GM12878 (cell line): Measurements from ENCODE around the gene SAYSD1. TPM values are rescaled to one million over a fixed set of nuclear protein-coding genes. Genes with fewer than 3 reads are reported as not detected.

ENCODE experiments used
- ATAC-seq: fragments of 200-7000 bp; cut with Tn5 transposase; 3 replicates; pipeline ENCODE4 v1.9.1; 2020; ENCODE audit warnings: mild to moderate bottlenecking, moderate library complexity
- BruUV-seq: library from RNA; stranded (reverse); fragments of 400-500 nt; replicated peaks from 2 replicates; lab custom pipeline; 2021; lab: Mats Ljungman, UMichigan
- CTCF ChIA-PET: fragments of 300-600 bp; sonication (Branson Sonifier 250); formaldehyde crosslinking; extraction: SDS; loops from one replicate; lab custom pipeline; 2021; ENCODE audit warnings: inconsistent platforms; lab: Yijun Ruan, JAX
- POLR2A ChIA-PET: fragments of 350-600 bp; formaldehyde crosslinking; extraction: SDS; loops from one replicate; lab custom pipeline; 2021; ENCODE audit warnings: inconsistent platforms; lab: Charles Lee
- RAD21 ChIA-PET: fragments of 300-600 bp; sonication (Branson Sonifier 250); formaldehyde crosslinking; loops from one replicate; lab custom pipeline; 2023; ENCODE audit warnings: antibody characterized with exemption; ENCODE audit not compliant: unreplicated experiment; lab: Charles Lee
- SMC1A ChIA-PET: fragments of 300-600 bp; sonication (Branson Sonifier 250); formaldehyde crosslinking; loops from one replicate; lab custom pipeline; 2023; ENCODE audit not compliant: unreplicated experiment, uncharacterized antibody; lab: Charles Lee
- DNase-seq: peaks from one replicate; pipeline ENCODE4 v3.0.0-alpha.2; 2011; ENCODE audit warnings: low read depth, low spot score
- FAIRE-seq: peaks from 3 replicates; lab custom pipeline; 2011; peaks lifted over from hg19 to GRCh38; lab: Jason Lieb, UNC
- H2AFZ ChIP-seq: 2 replicates; pipeline ENCODE4 v1.6.0; 2011; ENCODE audit warnings: low read depth, low read length, control low read depth; ENCODE audit not compliant: control insufficient read depth
- H3K27ac ChIP-seq: 2 replicates; pipeline ENCODE4 v1.5.1; 2011; ENCODE audit warnings: control low read depth; ENCODE audit not compliant: control insufficient read depth, insufficient read depth
- H3K27me3 ChIP-seq, 2 experiments: replicated peaks in 1 of 2; 2 replicates each; pipeline versions ENCODE4 v1.6.0 to v1.6.1; 2011; ENCODE audit warnings: low read length in 1 of 2; ENCODE audit not compliant: control insufficient read depth in 2 of 2, insufficient read depth in 2 of 2
- H3K36me3 ChIP-seq, 2 experiments: 2 replicates each; pipeline ENCODE4 v1.5.1; 2011; ENCODE audit warnings: low read length in 1 of 2; ENCODE audit not compliant: control insufficient read depth in 2 of 2, insufficient read depth in 2 of 2
- H3K4me1 ChIP-seq: 2 replicates; pipeline ENCODE4 v1.6.1; 2011; ENCODE audit warnings: mild to moderate bottlenecking, low read length, moderate library complexity, mixed read lengths; ENCODE audit not compliant: control insufficient read depth, insufficient read depth
- H3K4me2 ChIP-seq: 2 replicates; pipeline ENCODE4 v1.6.0; 2011; ENCODE audit warnings: control low read depth; ENCODE audit not compliant: control insufficient read depth, insufficient read depth
- H3K4me3 ChIP-seq: fragments of 200-600 bp; sonication (generic); 2 replicates; pipeline ENCODE4 v1.5.1; 2016
- H3K79me2 ChIP-seq: 2 replicates; pipeline ENCODE4 v1.6.0; 2011; ENCODE audit warnings: low read length; ENCODE audit not compliant: control insufficient read depth, insufficient read depth
- H3K9ac ChIP-seq: 2 replicates; pipeline ENCODE4 v1.8.0; 2011; ENCODE audit warnings: low read length, control low read depth, mixed read lengths; ENCODE audit not compliant: control insufficient read depth, insufficient read depth
- H3K9me3 ChIP-seq: replicated peaks from 3 replicates; pipeline ENCODE4 v1.5.1; 2011; ENCODE audit warnings: mild to moderate bottlenecking, low read length; ENCODE audit not compliant: control insufficient read depth, insufficient read depth
- H4K20me1 ChIP-seq: 2 replicates; pipeline ENCODE4 v1.6.0; 2011; ENCODE audit not compliant: control insufficient read depth, insufficient read depth
- ATF7 ChIP-seq: fragments of 450-650 bp; IDR thresholded peaks from 2 replicates; pipeline ENCODE4 v1.6.1; 2016; ENCODE audit warnings: low read depth, mild to moderate bottlenecking
- CHD4 ChIP-seq: fragments of 200-600 bp; sonication (generic); IDR thresholded peaks from 2 replicates; pipeline ENCODE4 v1.6.1; 2016; ENCODE audit warnings: mild to moderate bottlenecking
- ETV6 ChIP-seq, 2 experiments: fragments of 450-650 bp in 1 of 2; IDR thresholded peaks in 1 of 2; conservative IDR thresholded peaks in 1 of 2; 2 replicates each; pipeline ENCODE4 v1.6.1; 2014; ENCODE audit warnings: antibody characterized with exemption in 1 of 2, borderline replicate concordance in 1 of 2, low read depth in 1 of 2, mild to moderate bottlenecking in 1 of 2, moderate library complexity in 1 of 2
- IRF3 ChIP-seq: fragments of 450-650 bp; IDR thresholded peaks from 2 replicates; pipeline ENCODE4 v1.6.1; 2014; ENCODE audit warnings: mild to moderate bottlenecking
- LARP7 ChIP-seq: fragments of 450-650 bp; IDR thresholded peaks from 2 replicates; pipeline ENCODE4 v1.6.1; 2017; ENCODE audit warnings: mild to moderate bottlenecking
- MTA3 ChIP-seq: IDR thresholded peaks from 2 replicates; pipeline ENCODE4 v1.6.1; 2012; ENCODE audit warnings: low read length, inconsistent platforms, borderline replicate concordance
- MYB ChIP-seq: fragments of 150-350 bp; IDR thresholded peaks from 2 replicates; pipeline ENCODE4 v1.6.1; 2014; ENCODE audit warnings: mild to moderate bottlenecking, low read depth, low read length, borderline replicate concordance
- PBX3 ChIP-seq: IDR thresholded peaks from 2 replicates; pipeline ENCODE4 v1.6.1; 2011; ENCODE audit warnings: mild to moderate bottlenecking, low read depth, low read length, moderate library complexity; ENCODE audit not compliant: insufficient replicate concordance
- POU2F2 ChIP-seq: IDR thresholded peaks from 3 replicates; pipeline ENCODE4 v1.6.1; 2011; ENCODE audit warnings: low read depth, mild to moderate bottlenecking, low read length, borderline replicate concordance
- SUZ12 ChIP-seq: fragments of 200-600 bp; sonication (generic); IDR thresholded peaks from one replicate; pipeline ENCODE4 v1.6.1; 2018; ENCODE audit warnings: antibody characterized with exemption, mild to moderate bottlenecking; ENCODE audit not compliant: unreplicated experiment
- USF2 ChIP-seq: IDR thresholded peaks from 2 replicates; pipeline ENCODE4 v1.6.1; 2011; ENCODE audit warnings: low read depth, low read length, improper control_type of control experiment, borderline replicate concordance
- ZBTB40 ChIP-seq: fragments of 450-650 bp; IDR thresholded peaks from 2 replicates; pipeline ENCODE4 v1.6.1; 2016; ENCODE audit warnings: mild to moderate bottlenecking, moderate library complexity, borderline replicate concordance
- ZNF24 ChIP-seq: fragments of 450-650 bp; IDR thresholded peaks from 2 replicates; pipeline ENCODE4 v1.6.1; 2017; ENCODE audit warnings: antibody characterized with exemption, mild to moderate bottlenecking
- ZNF274 ChIP-seq: IDR thresholded peaks from one replicate; pipeline ENCODE4 v1.8.0; 2011; ENCODE audit not compliant: insufficient read length, insufficient read depth
- WGBS: methylation state at CpG from one replicate; pipeline ENCODE4 v1.1.6; 2016; ENCODE audit warnings: low lambda C conversion rate; ENCODE audit not compliant: insufficient replicate concordance, insufficient coverage; ENCODE audit errors: missing lambda C conversion rate; 5-methylcytosine and 5-hydroxymethylcytosine counted together
- in situ Hi-C: fragments of 300-500 bp; cut with MboI; formaldehyde crosslinking; loops from 9 replicates; pipeline ENCODE4 v1.14.3; 2018; ENCODE audit warnings: mixed read lengths
- intact Hi-C: fragments of 100-400 bp; cut with micrococcal nuclease; formaldehyde crosslinking; loops from one replicate; pipeline ENCODE4 v1.14.2; 2022; ENCODE audit not compliant: unreplicated experiment
- polyA plus RNA-seq, 11 experiments: library from polyadenylated mRNA; depleted of rRNA in 4 of 11; unstranded in 6 of 11; stranded (reverse) in 5 of 11; fragments of >200 nt; fragmentation: Nextera tagmentation in 4 of 11; fragmentation: Illumina TruSeq in 1 of 11; extraction: Ambion mirVana in 4 of 11; extraction: Trizol in 1 of 11; gene quantifications; 1 replicate in 1 of 11; 2 replicates in 10 of 11; pipeline versions ENCODE4 v1.2.1 to v1.2.3, GENCODE V29; 2011 to 2016; ENCODE audit warnings: inconsistent platforms in 2 of 11, missing spikeins in 2 of 11, low read depth in 1 of 11
- total RNA-seq, 4 experiments: library from RNA; depleted of rRNA in 3 of 4; stranded (reverse); fragments of >200 nt in 3 of 4; fragmentation: Illumina TruSeq in 1 of 4; extraction: Trizol in 1 of 4; gene quantifications; 2 replicates each; pipeline versions ENCODE4 v1.2.1 to v1.2.3, GENCODE V29; 2013 to 2021

Gene SAYSD1
- total and polyA plus RNA-seq, 10 of the 15 experiments (the other 5 are each of a cell fraction or from before 2014, with no cell fraction given): 1.5 to 7.3 (median 6.4) TPM

GRCh38 chr6:39100358-39100757 lies 14.6 kb downstream of the SAYSD1 start:
- TF ChIP-seq LARP7 (no peak), IRF3 (no peak), MTA3 (no peak), ZBTB40 (no peak), CHD4 (no peak), POU2F2 (no peak), ZNF24 (no peak), ATF7 (no peak), MYB (no peak), USF2 (no peak), ETV6 (conservative IDR thresholded peaks at IDR 0.05 in 1 of 2, IDR thresholded peaks at IDR 0.05 in 1 of 2; ENCODE audit: borderline replicate concordance in 1 of 2, low read depth in 1 of 2) (no peak), ZNF274 (no peak), PBX3 (no peak), SUZ12 (no peak)
- TF ChIP-seq, all 136 proteins: peak for 0
- in situ Hi-C loops (no loop called here), intact Hi-C loops (no loop called here)
- RAD21 ChIA-PET: no interaction called here
- no peak for DNase-seq
- Histone ChIP-seq H3K27me3 (no peaks in the 10 kb centered on the region; a peak in 1 of 4 replicates), H3K9me3 (no peaks in the 10 kb centered on the region), H3K4me3 (no peak overlapping the region), H3K9ac (no peak overlapping the region), H3K4me1 (no peaks in the 10 kb centered on the region), H2AFZ (no peak overlapping the region), H3K27ac (no peak overlapping the region), H3K36me3 (no peaks in the 10 kb centered on the region), H3K4me2 (no peak overlapping the region), H4K20me1 (no peaks in the 10 kb centered on the region), H3K79me2 (no peaks in the 10 kb centered on the region)
- SMC1A ChIA-PET: no interaction called here
- peak; percentile 27 for ATAC-seq
- CTCF ChIA-PET: interaction anchor here (0.9 kb wide), 2 partner anchors 12 to 96 kb away, joined by 3 to 4 read pairs; no protein-coding TSS in a partner anchor
- POLR2A ChIA-PET: no interaction called here
- 15% methylated on average over 3 of the region's 3 CpGs for WGBS
- no TSS peak for BruUV-seq
- FAIRE-seq: no peak
